Mesothelial cell of epicardium (in vitro differentiated cells): ENCODE results near the gene ADGRG7. TPM values are rescaled to one million over a fixed set of nuclear protein-coding genes. Genes with fewer than 3 reads are reported as not detected.
A peak's percentile ranks its signal among the peaks of the same experiment; 100 is the strongest.

Source experiments
- DNase-seq, 2 experiments: peaks; one replicate each; pipeline ENCODE4 v3.0.0; 2021; ENCODE audit warnings: low spot score in 2 of 2; ENCODE audit not compliant: unreplicated experiment in 2 of 2
- H3K27ac Mint-ChIP-seq: 2 replicates; pipeline ENCODE4 v1.8.0; 2021; ENCODE audit warnings: mixed read lengths
- H3K27me3 Mint-ChIP-seq: 2 replicates; pipeline ENCODE4 v1.8.0; 2021; ENCODE audit warnings: low read depth, mixed read lengths
- H3K36me3 Mint-ChIP-seq: 2 replicates; pipeline ENCODE4 v1.8.0; 2021; ENCODE audit warnings: mixed read lengths
- H3K4me1 Mint-ChIP-seq: 2 replicates; pipeline ENCODE4 v1.8.0; 2021; ENCODE audit warnings: mixed read lengths
- H3K4me3 Mint-ChIP-seq: 2 replicates; pipeline ENCODE4 v1.8.0; 2021; ENCODE audit warnings: mild to moderate bottlenecking, moderate library complexity, mixed read lengths
- H3K9me3 Mint-ChIP-seq: 2 replicates; pipeline ENCODE4 v1.8.0; 2021; ENCODE audit warnings: mixed read lengths
- CTCF ChIP-seq: fragments of 200-600 bp; sonication (generic); IDR thresholded peaks from one replicate; pipeline ENCODE4 v1.5.0; 2021; ENCODE audit warnings: antibody characterized with exemption; ENCODE audit not compliant: unreplicated experiment
- total RNA-seq: library from RNA; stranded (reverse); gene quantifications from 3 replicates; pipeline ENCODE4 v1.2.1, GENCODE V29; 2021

ADGRG7 gene
- total RNA-seq, 1 donor from 2014 or later = not detected

- Mint-ChIP-seq H3K9me3 (peaks cover 3% of the 10 kb centered on the region), H3K27me3 (peaks cover 2% of the 10 kb centered on the region), H3K4me3 (no peak overlapping the region), H3K4me1 (peaks cover 42% of the 10 kb centered on the region), H3K36me3 (no peaks in the 10 kb centered on the region), H3K27ac (peak overlapping the region; percentile 37)
- no peak for TF ChIP-seq CTCF
- DNase-seq = no peak
These were observed 88.4 kb downstream of the ADGRG7 start for GRCh38 chr3:100697723-100698285.

GRCh38 chr3:100698736-100699135, 89.3 kb downstream of the ADGRG7 start:
- TF ChIP-seq CTCF = no peak
- H3K27me3 Mint-ChIP-seq = no peaks in the 10 kb centered on the region
- peaks cover 3% of the 10 kb centered on the region for H3K9me3 Mint-ChIP-seq
- no peak for DNase-seq
- no peak overlapping the region for H3K4me3 Mint-ChIP-seq
- peaks cover 44% of the 10 kb centered on the region for H3K4me1 Mint-ChIP-seq
- H3K36me3 Mint-ChIP-seq = no peaks in the 10 kb centered on the region
- H3K27ac Mint-ChIP-seq = no peak overlapping the region

- no peak for DNase-seq
- no peak overlapping the region for H3K4me3 Mint-ChIP-seq
- TF ChIP-seq CTCF = no peak
- no peak overlapping the region for H3K27ac Mint-ChIP-seq
- peaks cover 7% of the 10 kb centered on the region for H3K27me3 Mint-ChIP-seq
- H3K9me3 Mint-ChIP-seq = peaks cover 3% of the 10 kb centered on the region
- H3K4me1 Mint-ChIP-seq = peaks cover 29% of the 10 kb centered on the region
- no peaks in the 10 kb centered on the region for H3K36me3 Mint-ChIP-seq
These were observed 91.3 kb downstream of the ADGRG7 start for GRCh38 chr3:100700708-100701107.

GRCh38 chr3:100702082-100702979, 92.9 kb downstream of the ADGRG7 start:
- peaks cover 24% of the 10 kb centered on the region for H3K4me1 Mint-ChIP-seq
- TF ChIP-seq CTCF = no peak
- no peak overlapping the region for H3K4me3 Mint-ChIP-seq
- no peaks in the 10 kb centered on the region for H3K36me3 Mint-ChIP-seq
- H3K27me3 Mint-ChIP-seq = peaks cover 21% of the 10 kb centered on the region
- H3K27ac Mint-ChIP-seq = no peak overlapping the region
- peaks cover 3% of the 10 kb centered on the region for H3K9me3 Mint-ChIP-seq
- no peak for DNase-seq

- DNase-seq = no peak
- Mint-ChIP-seq H3K27me3 (peaks cover 24% of the 10 kb centered on the region), H3K9me3 (peaks cover 3% of the 10 kb centered on the region), H3K4me1 (peaks cover 18% of the 10 kb centered on the region), H3K36me3 (no peaks in the 10 kb centered on the region), H3K27ac (no peak overlapping the region), H3K4me3 (no peak overlapping the region)
- no peak for TF ChIP-seq CTCF
These were observed 93.6 kb downstream of the ADGRG7 start for GRCh38 chr3:100702980-100703345.
